Heart right ventricle (tissue), 16 donors: ENCODE measurements around the gene GNB1L. TPM values are rescaled to one million over a fixed set of nuclear protein-coding genes. Genes with fewer than 3 reads are reported as not detected.
"Not testable (repeated sequence)": the region's sequence is repeated elsewhere in the genome, so short reads cannot be mapped to it uniquely, and the experiment has no call there.

ENCODE experiments used
- ATAC-seq, 8 donors: fragments of 200-7000 bp; cut with Tn5 transposase; one replicate each; pipeline ENCODE4 v1.9.1; 2020; ENCODE audit warnings: mild to moderate bottlenecking in 8 of 8, moderate library complexity in 8 of 8, moderate number of reproducible peaks in 1 of 8
- DNase-seq, 2 donors: peaks; one replicate each; pipeline ENCODE4 v3.0.0-alpha.2; 2020
- H3K27ac ChIP-seq, 10 donors: fragments of 200-600 bp; sonication (generic) in 2 of 10; one replicate each; pipeline versions ENCODE4 v1.5.0 to v1.8.0; 2020 to 2022; ENCODE audit warnings: mild to moderate bottlenecking in 3 of 10
- H3K27me3 ChIP-seq, 7 donors: fragments of 200-600 bp; one replicate each; pipeline ENCODE4 v1.8.0; 2021 to 2022; ENCODE audit warnings: mild to moderate bottlenecking in 2 of 7
- H3K36me3 ChIP-seq, 9 donors: fragments of 200-600 bp; sonication (generic) in 1 of 9; one replicate each; pipeline versions ENCODE4 v1.5.0 to v1.8.0; 2020 to 2022; ENCODE audit warnings: mild to moderate bottlenecking in 2 of 9
- H3K4me1 ChIP-seq, 9 donors: fragments of 200-600 bp; sonication (generic) in 1 of 9; one replicate each; pipeline versions ENCODE4 v1.5.0 to v1.8.0; 2020 to 2022; ENCODE audit warnings: mild to moderate bottlenecking in 4 of 9
- H3K4me3 ChIP-seq, 10 donors: fragments of 200-600 bp; sonication (generic) in 2 of 10; one replicate each; pipeline versions ENCODE4 v1.5.0 to v1.8.0; 2020 to 2022; ENCODE audit warnings: mild to moderate bottlenecking in 7 of 10, moderate library complexity in 2 of 10
- H3K9me3 ChIP-seq, 11 donors: fragments of 200-600 bp in 10 of 11; sonication (generic) in 2 of 11; one replicate each; pipeline versions ENCODE4 v1.5.0 to v1.8.0; 2013 to 2022; ENCODE audit warnings: mild to moderate bottlenecking in 2 of 11, control low read depth in 1 of 11, moderate library complexity in 1 of 11
- WGBS, 2 donors: extraction: QIAGEN DNeasy Blood & Tissue Kit; methylation state at CpG; one replicate each; pipeline ENCODE4 v1.1.7; 2013; ENCODE audit warnings: inconsistent platforms in 1 of 2; 5-methylcytosine and 5-hydroxymethylcytosine counted together
- intact Hi-C, 10 donors: fragments of 100-400 bp; cut with DNase I; formaldehyde crosslinking; loops; one replicate each; pipeline versions ENCODE4 v1.11.1 to v1.14.2; 2022
- polyA plus RNA-seq, 2 donors: library from polyadenylated mRNA; stranded (reverse); fragments of 200-250 nt; gene quantifications; one replicate each; pipeline ENCODE4 v1.2.3, GENCODE V29; 2013
- total RNA-seq, 10 donors: library from RNA; stranded (reverse); fragmentation: NEBNext Ultra II Directional in 3 of 10; extraction: Animal tissue kit (Norgen Biotek cat#: 25700) in 3 of 10; gene quantifications; one replicate each; pipeline versions ENCODE4 v1.2.1 to v1.2.4, GENCODE V29; 2021 to 2023
- TF ChIP-seq, protein P1 (sequence below), 9 donors: fragments of 200-600 bp; sonication (generic) in 2 of 9; IDR thresholded peaks; one replicate each; pipeline versions ENCODE4 v1.5.0 to v1.8.0; 2021 to 2022; ENCODE audit warnings: antibody characterized with exemption in 9 of 9, mild to moderate bottlenecking in 5 of 9, moderate library complexity in 1 of 9
- donor health status: Arrhythmogenic right ventricular cardiomyopathy.
- donor health status: ischemic (EF 13 %, LVEDD 7.1; RV severe dilation, severe dysfunction).
- donor health status: healthy with polysubstance abuse.
- donor health status: DM: no; HTN: yes; CAD: no.
- donor health status: DM: no; HTN: no; CAD: no.
- donor health status: ischemic (EF 25% LVEDD 6.9; RV normal size, moderate dysfunction).
- donor health status: ischemic (EF 25% LVEDD 5.7; RV mildly dilated, moderate dysfunction).
- donor health status: healthy.
- donor health status: DM: yes; HTN: yes; CAD: no.
- donor health status: Ischemic cardiomyopathy.
- donor health status: ischemic (EF 35%, LVEDD 5.7; RV mildly dilated, moderate dysfunction).
- donor health status: nonischemic (EF 11% LVEDD 7.7; RV severe dilation, severe dysfunction).
- donor health status: DM: yes; HTN: yes; CAD: no.
- donor health status: PGD.
- donor health status: ischemic (EF 29% LVEDD 5.4; RV normal size, mild dysfunction).
- donor health status: nonischemic (EF 23%, LVEDD 6.1; RV moderate dilation, normal function).

GNB1L gene
- total and polyA plus RNA-seq, 12 donors, result 0.76 to 9.3 (median 1.9) TPM

DNA sequence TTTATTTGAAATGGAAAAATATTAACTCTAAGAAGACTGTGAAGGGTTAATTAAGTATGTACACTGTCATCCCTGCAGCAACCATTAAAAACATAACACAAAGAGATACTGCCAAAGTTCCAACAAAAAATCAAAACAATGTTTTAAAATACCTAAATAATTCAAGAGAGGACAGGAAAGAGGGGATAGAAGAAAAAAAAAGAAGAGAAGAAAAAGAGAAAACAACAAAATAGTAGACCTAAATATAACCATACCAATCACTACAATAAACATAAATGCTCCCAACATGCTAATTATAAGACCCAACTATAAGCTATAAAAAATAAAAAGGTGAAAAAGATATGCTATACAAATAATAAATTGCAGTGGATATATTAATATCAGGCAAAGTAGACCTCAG lies 20.1 kb downstream of the GNB1L start:
- Histone ChIP-seq H3K9me3 (no peaks in the 10 kb centered on the region), H3K27ac (no peak overlapping the region), H3K36me3 (no peaks in the 10 kb centered on the region), H3K27me3 (no peaks in the 10 kb centered on the region), H3K4me1 (no peaks in the 10 kb centered on the region), H3K4me3 (no peak overlapping the region)
- ATAC-seq (no peak), DNase-seq (no peak)
- intact Hi-C loops, result loop anchor here in 1 of 10 donors (5.0 kb wide), 1 partner anchor 38 kb away; no protein-coding TSS in a partner anchor
- TF ChIP-seq, protein P1, sequence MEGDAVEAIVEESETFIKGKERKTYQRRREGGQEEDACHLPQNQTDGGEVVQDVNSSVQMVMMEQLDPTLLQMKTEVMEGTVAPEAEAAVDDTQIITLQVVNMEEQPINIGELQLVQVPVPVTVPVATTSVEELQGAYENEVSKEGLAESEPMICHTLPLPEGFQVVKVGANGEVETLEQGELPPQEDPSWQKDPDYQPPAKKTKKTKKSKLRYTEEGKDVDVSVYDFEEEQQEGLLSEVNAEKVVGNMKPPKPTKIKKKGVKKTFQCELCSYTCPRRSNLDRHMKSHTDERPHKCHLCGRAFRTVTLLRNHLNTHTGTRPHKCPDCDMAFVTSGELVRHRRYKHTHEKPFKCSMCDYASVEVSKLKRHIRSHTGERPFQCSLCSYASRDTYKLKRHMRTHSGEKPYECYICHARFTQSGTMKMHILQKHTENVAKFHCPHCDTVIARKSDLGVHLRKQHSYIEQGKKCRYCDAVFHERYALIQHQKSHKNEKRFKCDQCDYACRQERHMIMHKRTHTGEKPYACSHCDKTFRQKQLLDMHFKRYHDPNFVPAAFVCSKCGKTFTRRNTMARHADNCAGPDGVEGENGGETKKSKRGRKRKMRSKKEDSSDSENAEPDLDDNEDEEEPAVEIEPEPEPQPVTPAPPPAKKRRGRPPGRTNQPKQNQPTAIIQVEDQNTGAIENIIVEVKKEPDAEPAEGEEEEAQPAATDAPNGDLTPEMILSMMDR (IDR thresholded peaks at IDR 0.05), result no peak

- not testable (repeated sequence) for DNase-seq, H3K27ac ChIP-seq, H3K36me3 ChIP-seq, ATAC-seq, H3K9me3 ChIP-seq, H3K4me3 ChIP-seq, H3K4me1 ChIP-seq, H3K27me3 ChIP-seq
- intact Hi-C loops, result loop anchor here in 1 of 10 donors (5.0 kb wide), 1 partner anchor 39 kb away; no protein-coding TSS in a partner anchor
- WGBS, 2 donors, result 93 to 98% methylated on average over 9 of the region's 9 CpGs
Observed at GRCh38 chr22:19833327-19833726, 21.3 kb downstream of the GNB1L start.

DNA sequence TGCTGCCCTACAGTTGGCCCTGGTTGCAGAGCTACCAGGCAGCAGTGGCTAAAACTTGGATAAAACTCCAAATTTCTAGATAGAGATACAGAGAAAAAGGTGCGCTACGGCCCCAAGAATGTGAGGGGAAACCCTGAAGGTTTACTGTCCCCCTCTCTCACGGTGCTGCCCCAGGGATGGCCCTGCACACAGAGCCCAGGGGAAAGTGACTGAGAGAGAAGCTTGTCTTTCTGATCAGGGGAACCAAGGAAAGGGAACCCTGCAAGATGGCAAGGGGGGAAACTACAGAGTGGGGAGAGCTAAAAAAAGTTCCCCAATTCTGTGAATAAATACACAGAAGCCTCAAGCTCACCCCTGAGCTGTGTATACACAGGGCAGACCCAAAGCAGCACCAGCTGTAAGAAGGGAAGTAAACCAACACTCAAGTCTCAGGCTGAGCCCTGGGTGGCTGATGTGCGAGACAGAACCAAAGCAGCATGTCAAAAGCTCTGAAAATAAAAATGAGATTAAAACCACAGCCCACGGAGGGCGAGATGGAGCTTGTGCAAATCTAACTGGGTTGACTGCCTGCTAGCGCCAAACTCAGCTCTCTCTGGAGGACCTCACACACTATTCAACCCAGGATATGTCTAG lies 22.1 kb downstream of the GNB1L start:
- Histone ChIP-seq H3K27ac (no peak overlapping the region), H3K4me1 (no peaks in the 10 kb centered on the region), H3K9me3 (no peaks in the 10 kb centered on the region), H3K27me3 (no peaks in the 10 kb centered on the region), H3K36me3 (no peaks in the 10 kb centered on the region), H3K4me3 (no peak overlapping the region)
- ATAC-seq, result no peak
- no peak for DNase-seq
- intact Hi-C loops, result loop anchor here in 1 of 10 donors (5.0 kb wide), 1 partner anchor 40 kb away; no protein-coding TSS in a partner anchor
- TF ChIP-seq, protein P1 (IDR thresholded peaks at IDR 0.05), result no peak
- WGBS, 2 donors, result 85 to 90% methylated on average over 7 of the region's 7 CpGs

- not testable (repeated sequence) for H3K27me3 ChIP-seq, H3K36me3 ChIP-seq, ATAC-seq, H3K9me3 ChIP-seq, DNase-seq, H3K27ac ChIP-seq, H3K4me1 ChIP-seq, H3K4me3 ChIP-seq
- intact Hi-C loops, result loop anchor here in 1 of 10 donors (5.0 kb wide), 1 partner anchor 40 kb away; no protein-coding TSS in a partner anchor
- 82 to 98% methylated on average over 3 of the region's 3 CpGs for WGBS, 2 donors
Observed at GRCh38 chr22:19831979-19832378, 22.7 kb downstream of the GNB1L start.

GRCh38 chr22:19831016-19831415 lies 23.7 kb downstream of the GNB1L start:
- Histone ChIP-seq H3K4me3 (no peak overlapping the region), H3K27ac (no peak overlapping the region), H3K4me1 (no peaks in the 10 kb centered on the region), H3K27me3 (no peaks in the 10 kb centered on the region), H3K36me3 (no peaks in the 10 kb centered on the region), H3K9me3 (no peaks in the 10 kb centered on the region)
- WGBS, 2 donors, result 95 to 98% methylated on average over 6 of the region's 6 CpGs
- TF ChIP-seq, protein P1 (IDR thresholded peaks at IDR 0.05), result no peak
- ATAC-seq, result no peak
- intact Hi-C loops, result loop anchor here in 1 of 10 donors (5.0 kb wide), 1 partner anchor 41 kb away; no protein-coding TSS in a partner anchor
- DNase-seq, result no peak
